ENCODE measurements around the gene ST8SIA1.

Gene ST8SIA1

GRCh38 chr12:22284871-22285270, 49.6 kb downstream of the ST8SIA1 start:
- Histone ChIP-seq H3K4me1 (ENCODE audit: insufficient read depth, insufficient read length) (peaks cover 3% of the 10 kb centered on the region), H3K9ac (ENCODE audit: insufficient read length, low read depth) (no peak overlapping the region), H3K36me3 (ENCODE audit: insufficient read depth, insufficient read length, low read length) (no peaks in the 10 kb centered on the region), H3K9me3 (ENCODE audit: insufficient read depth, low read length) (no peaks in the 10 kb centered on the region), H3K4me3 (ENCODE audit: insufficient read length, low read depth) (no peak overlapping the region), H3K27me3 (ENCODE audit: insufficient read depth, insufficient read length) (no peaks in the 10 kb centered on the region)
- no peak for DNase-seq (ENCODE audit: low read depth, low spot score)
- no peak for TF ChIP-seq YY1 (IDR thresholded peaks at IDR 0.05; ENCODE audit: insufficient read depth, insufficient read length)
- TF ChIP-seq SUZ12 (IDR thresholded peaks at IDR 0.05; ENCODE audit: extremely low read depth, insufficient read depth, insufficient read length) = no peak
- TF ChIP-seq ZNF274 (IDR thresholded peaks at IDR 0.05; ENCODE audit: low read depth, low read length) = no peak

GRCh38 chr12:22283508-22283907, 51.0 kb downstream of the ST8SIA1 start:
- DNase-seq (ENCODE audit: low read depth, low spot score) = no peak
- Histone ChIP-seq H3K9me3 (ENCODE audit: insufficient read depth, low read length) (0 out of 2 replicates have a peak, but pooled peaks cover 7% of the 10 kb centered on the region), H3K27me3 (ENCODE audit: insufficient read depth, insufficient read length) (no peaks in the 10 kb centered on the region), H3K4me3 (ENCODE audit: insufficient read length, low read depth) (no peak overlapping the region), H3K4me1 (ENCODE audit: insufficient read depth, insufficient read length) (peaks cover 3% of the 10 kb centered on the region), H3K36me3 (ENCODE audit: insufficient read depth, insufficient read length, low read length) (no peaks in the 10 kb centered on the region), H3K9ac (ENCODE audit: insufficient read length, low read depth) (no peak overlapping the region)
- no peak for TF ChIP-seq ZNF274 (IDR thresholded peaks at IDR 0.05; ENCODE audit: low read depth, low read length)
- no peak for TF ChIP-seq YY1 (IDR thresholded peaks at IDR 0.05; ENCODE audit: insufficient read depth, insufficient read length)
- no peak for TF ChIP-seq SUZ12 (IDR thresholded peaks at IDR 0.05; ENCODE audit: extremely low read depth, insufficient read depth, insufficient read length)

GRCh38 chr12:22283006-22283506, 51.5 kb downstream of the ST8SIA1 start:
- H3K9ac ChIP-seq (ENCODE audit: insufficient read length, low read depth) = no peak overlapping the region
- TF ChIP-seq SUZ12 (IDR thresholded peaks at IDR 0.05; ENCODE audit: extremely low read depth, insufficient read depth, insufficient read length) (no peak), YY1 (IDR thresholded peaks at IDR 0.05; ENCODE audit: insufficient read depth, insufficient read length) (no peak), ZNF274 (IDR thresholded peaks at IDR 0.05; ENCODE audit: low read depth, low read length) (no peak)
- H3K9me3 ChIP-seq (ENCODE audit: insufficient read depth, low read length) = peaks cover 12% of the 10 kb centered on the region; the same call in 1 of the 2 replicates
- no peaks in the 10 kb centered on the region for H3K27me3 ChIP-seq (ENCODE audit: insufficient read depth, insufficient read length)
- no peak overlapping the region for H3K4me3 ChIP-seq (ENCODE audit: insufficient read length, low read depth)
- no peaks in the 10 kb centered on the region for H3K4me1 ChIP-seq (ENCODE audit: insufficient read depth, insufficient read length)
- H3K36me3 ChIP-seq (ENCODE audit: insufficient read depth, insufficient read length, low read length) = no peaks in the 10 kb centered on the region
- DNase-seq (ENCODE audit: low read depth, low spot score) = no peak

GRCh38 chr12:22282283-22282682, 52.2 kb downstream of the ST8SIA1 start:
- Histone ChIP-seq H3K27me3 (ENCODE audit: insufficient read depth, insufficient read length) (no peaks in the 10 kb centered on the region), H3K9ac (ENCODE audit: insufficient read length, low read depth) (no peak overlapping the region), H3K9me3 (ENCODE audit: insufficient read depth, low read length) (peaks cover 15% of the 10 kb centered on the region; the same call in 1 of the 2 replicates), H3K4me1 (ENCODE audit: insufficient read depth, insufficient read length) (no peaks in the 10 kb centered on the region), H3K4me3 (ENCODE audit: insufficient read length, low read depth) (no peak overlapping the region), H3K36me3 (ENCODE audit: insufficient read depth, insufficient read length, low read length) (no peaks in the 10 kb centered on the region)
- no peak for DNase-seq (ENCODE audit: low read depth, low spot score)
- TF ChIP-seq ZNF274 (IDR thresholded peaks at IDR 0.05; ENCODE audit: low read depth, low read length) (no peak), SUZ12 (IDR thresholded peaks at IDR 0.05; ENCODE audit: extremely low read depth, insufficient read depth, insufficient read length) (no peak), YY1 (IDR thresholded peaks at IDR 0.05; ENCODE audit: insufficient read depth, insufficient read length) (no peak)

DNA sequence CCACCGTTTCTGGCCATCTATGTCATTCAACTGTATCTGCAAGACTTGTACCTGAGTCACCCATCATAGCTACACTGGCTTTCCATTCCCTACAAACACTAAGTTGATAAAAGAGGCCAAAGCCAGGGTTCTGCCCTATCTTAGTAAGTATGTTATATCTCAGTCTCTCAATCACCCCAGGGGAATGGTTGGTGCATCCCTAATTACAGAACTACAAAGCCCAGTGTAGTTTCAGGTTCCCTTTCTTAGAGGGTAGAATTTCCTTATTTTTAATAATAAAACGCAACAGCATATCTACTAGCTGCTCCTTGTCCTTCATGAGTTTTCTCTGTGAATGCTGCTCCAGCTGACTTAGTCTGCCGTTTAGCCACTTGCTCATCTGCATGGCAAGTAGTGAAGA, 57.6 kb downstream of the ST8SIA1 start:
- H3K4me3 ChIP-seq (ENCODE audit: insufficient read length, low read depth) = no peak overlapping the region
- peaks cover 2% of the 10 kb centered on the region for H3K4me1 ChIP-seq (ENCODE audit: insufficient read depth, insufficient read length)
- TF ChIP-seq ZNF274 (IDR thresholded peaks at IDR 0.05; ENCODE audit: low read depth, low read length) (no peak), YY1 (IDR thresholded peaks at IDR 0.05; ENCODE audit: insufficient read depth, insufficient read length) (no peak), SUZ12 (IDR thresholded peaks at IDR 0.05; ENCODE audit: extremely low read depth, insufficient read depth, insufficient read length) (no peak)
- no peak for DNase-seq (ENCODE audit: low read depth, low spot score)
- H3K9ac ChIP-seq (ENCODE audit: insufficient read length, low read depth) = no peak overlapping the region
- H3K9me3 ChIP-seq (ENCODE audit: insufficient read depth, low read length) = peaks cover 15% of the 10 kb centered on the region; the same call in 1 of the 2 replicates
- no peaks in the 10 kb centered on the region for H3K27me3 ChIP-seq (ENCODE audit: insufficient read depth, insufficient read length)
- no peaks in the 10 kb centered on the region for H3K36me3 ChIP-seq (ENCODE audit: insufficient read depth, insufficient read length, low read length)

- Histone ChIP-seq H3K36me3 (ENCODE audit: insufficient read depth, insufficient read length, low read length) (no peaks in the 10 kb centered on the region), H3K9ac (ENCODE audit: insufficient read length, low read depth) (no peak overlapping the region), H3K4me3 (ENCODE audit: insufficient read length, low read depth) (no peak overlapping the region), H3K4me1 (ENCODE audit: insufficient read depth, insufficient read length) (peaks cover 2% of the 10 kb centered on the region), H3K27me3 (ENCODE audit: insufficient read depth, insufficient read length) (no peaks in the 10 kb centered on the region), H3K9me3 (ENCODE audit: insufficient read depth, low read length) (peaks cover 15% of the 10 kb centered on the region; the same call in 1 of the 2 replicates)
- TF ChIP-seq YY1 (IDR thresholded peaks at IDR 0.05; ENCODE audit: insufficient read depth, insufficient read length) (no peak), SUZ12 (IDR thresholded peaks at IDR 0.05; ENCODE audit: extremely low read depth, insufficient read depth, insufficient read length) (no peak), ZNF274 (IDR thresholded peaks at IDR 0.05; ENCODE audit: low read depth, low read length) (no peak)
- DNase-seq (ENCODE audit: low read depth, low spot score) = no peak
Observed at GRCh38 chr12:22276313-22276712, 58.2 kb downstream of the ST8SIA1 start.

DNA sequence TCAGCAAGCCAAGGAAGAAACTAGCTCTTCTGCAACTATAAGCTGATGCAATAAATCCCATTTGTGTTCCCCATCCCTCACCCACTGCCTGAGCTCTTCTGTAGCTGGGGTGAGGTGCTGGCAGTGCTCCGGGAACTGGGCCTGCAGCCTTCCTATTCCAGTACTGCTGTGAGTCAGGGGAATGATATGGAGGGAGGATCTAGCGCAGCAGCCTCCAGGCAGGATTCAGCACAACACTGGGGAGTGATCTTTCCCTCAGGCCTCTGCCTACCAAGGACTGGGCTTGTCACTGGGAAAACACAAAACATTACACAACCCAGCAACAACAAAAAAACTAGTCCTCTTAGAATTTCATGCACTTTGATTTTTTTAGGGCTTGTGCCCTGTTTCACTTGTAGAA, 58.7 kb downstream of the ST8SIA1 start:
- H3K9ac ChIP-seq (ENCODE audit: insufficient read length, low read depth) = no peak overlapping the region
- H3K4me3 ChIP-seq (ENCODE audit: insufficient read length, low read depth) = no peak overlapping the region

More for the DNA sequence above, 58.7 kb downstream of the ST8SIA1 start:
- H3K27me3 ChIP-seq (ENCODE audit: insufficient read depth, insufficient read length) = no peaks in the 10 kb centered on the region
- DNase-seq (ENCODE audit: low read depth, low spot score) = peak; percentile 87
- peaks cover 2% of the 10 kb centered on the region for H3K4me1 ChIP-seq (ENCODE audit: insufficient read depth, insufficient read length)
- TF ChIP-seq SUZ12 (IDR thresholded peaks at IDR 0.05; ENCODE audit: extremely low read depth, insufficient read depth, insufficient read length) (no peak), ZNF274 (IDR thresholded peaks at IDR 0.05; ENCODE audit: low read depth, low read length) (no peak), YY1 (IDR thresholded peaks at IDR 0.05; ENCODE audit: insufficient read depth, insufficient read length) (no peak)
- H3K9me3 ChIP-seq (ENCODE audit: insufficient read depth, low read length) = peaks cover 15% of the 10 kb centered on the region; the same call in 1 of the 2 replicates
- H3K36me3 ChIP-seq (ENCODE audit: insufficient read depth, insufficient read length, low read length) = no peaks in the 10 kb centered on the region
